Lower lobe of right lung (tissue), 2 donors: ENCODE data around the gene UGT1A5. TPM values are rescaled to one million over a fixed set of nuclear protein-coding genes. Genes with fewer than 3 reads are reported as not detected.

Experiments used
- ATAC-seq, 2 donors: fragments of 200-7000 bp; cut with Tn5 transposase; one replicate each; pipeline ENCODE4 v1.9.1; 2020 to 2022; ENCODE audit warnings: mild to moderate bottlenecking in 2 of 2, moderate library complexity in 2 of 2
- DNase-seq: peaks from one replicate; pipeline ENCODE4 v3.0.0-alpha.2; 2020
- H3K27ac ChIP-seq: fragments of 200-600 bp; one replicate; pipeline ENCODE4 v1.8.0; 2022
- H3K27me3 ChIP-seq: fragments of 200-600 bp; one replicate; pipeline ENCODE4 v1.8.0; 2022; ENCODE audit warnings: low read depth
- H3K36me3 ChIP-seq: fragments of 200-600 bp; one replicate; pipeline ENCODE4 v1.8.0; 2022; ENCODE audit warnings: mild to moderate bottlenecking
- H3K4me1 ChIP-seq: fragments of 200-600 bp; one replicate; pipeline ENCODE4 v1.8.0; 2022
- H3K4me3 ChIP-seq: fragments of 200-600 bp; one replicate; pipeline ENCODE4 v1.8.0; 2022; ENCODE audit warnings: mild to moderate bottlenecking
- H3K9me3 ChIP-seq: fragments of 200-600 bp; one replicate; pipeline ENCODE4 v1.8.0; 2022
- CTCF ChIP-seq: fragments of 200-600 bp; IDR thresholded peaks from one replicate; pipeline ENCODE4 v1.8.0; 2022; ENCODE audit warnings: antibody characterized with exemption, mild to moderate bottlenecking
- intact Hi-C: fragments of 100-400 bp; cut with DNase I; formaldehyde crosslinking; loops from one replicate; pipeline ENCODE4 v1.11.0; 2022
- total RNA-seq: library from RNA; stranded (reverse); fragmentation: NEBNext Ultra II Directional; extraction: Animal tissue kit (Norgen Biotek cat#: 25700); gene quantifications from one replicate; pipeline ENCODE4 v1.2.1, GENCODE V29; 2021
- donor health status: DM: no; HTN: yes; CAD: no; lungs with severe emphysema.

The UGT1A5 gene
- total RNA-seq, 1 donor from 2014 or later = 0.27 TPM

- TF ChIP-seq CTCF = no peak
- no peaks in the 10 kb centered on the region for H3K27me3 ChIP-seq
- H3K36me3 ChIP-seq = no peaks in the 10 kb centered on the region
- no peak overlapping the region for H3K4me3 ChIP-seq
- no peak for ATAC-seq
- intact Hi-C loops = no loop called here
- no peak overlapping the region for H3K27ac ChIP-seq
- H3K9me3 ChIP-seq = no peaks in the 10 kb centered on the region
- no peaks in the 10 kb centered on the region for H3K4me1 ChIP-seq
- no peak for DNase-seq
Measured at GRCh38 chr2:233798335-233799086, 85.8 kb downstream of the UGT1A5 start.

DNA sequence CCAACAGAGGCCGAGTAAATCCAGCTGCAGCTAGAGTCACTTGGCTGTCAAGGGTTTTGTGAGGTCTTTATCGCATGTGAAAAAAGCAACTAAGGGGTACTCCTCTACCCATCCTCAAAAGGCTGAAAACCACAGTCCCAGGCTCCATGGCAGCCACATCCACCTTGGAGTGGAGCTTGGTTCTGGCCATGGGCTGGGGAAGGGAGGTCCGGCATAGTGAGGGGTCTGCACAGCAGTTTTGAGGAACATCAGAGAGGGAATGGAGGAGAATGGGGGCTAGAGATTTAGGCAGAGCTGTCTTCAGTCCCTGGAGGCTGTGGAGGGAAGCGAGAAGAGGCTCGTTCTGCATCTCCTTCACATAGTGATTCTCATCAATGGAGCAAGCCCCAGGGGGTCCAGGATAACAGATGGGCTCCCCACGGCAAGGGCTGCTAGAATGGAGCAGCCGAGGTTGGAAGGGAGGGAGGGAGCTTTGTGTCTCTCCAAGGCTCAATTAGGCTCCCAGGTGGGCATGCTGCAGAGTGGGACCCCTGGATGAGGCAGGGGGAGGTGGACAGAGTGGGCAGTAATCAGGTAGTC, 86.5 kb downstream of the UGT1A5 start:
- no peak for ATAC-seq

GRCh38 chr2:233799716-233800115, 87.0 kb downstream of the UGT1A5 start:
- no peak overlapping the region for H3K27ac ChIP-seq
- no peak for TF ChIP-seq CTCF
- no peak for ATAC-seq
- intact Hi-C loops = no loop called here
- no peaks in the 10 kb centered on the region for H3K27me3 ChIP-seq
- no peak overlapping the region for H3K4me3 ChIP-seq
- DNase-seq = no peak
- no peaks in the 10 kb centered on the region for H3K36me3 ChIP-seq
- H3K9me3 ChIP-seq = no peaks in the 10 kb centered on the region
- H3K4me1 ChIP-seq = no peaks in the 10 kb centered on the region

More for the DNA sequence above, 86.5 kb downstream of the UGT1A5 start:
- H3K4me1 ChIP-seq = no peaks in the 10 kb centered on the region
- H3K36me3 ChIP-seq = no peaks in the 10 kb centered on the region
- no peaks in the 10 kb centered on the region for H3K27me3 ChIP-seq
- H3K9me3 ChIP-seq = no peaks in the 10 kb centered on the region
- intact Hi-C loops = no loop called here
- TF ChIP-seq CTCF = no peak
- H3K4me3 ChIP-seq = no peak overlapping the region
- H3K27ac ChIP-seq = no peak overlapping the region
- no peak for DNase-seq

GRCh38 chr2:233800208-233800607, 87.5 kb downstream of the UGT1A5 start:
- no peaks in the 10 kb centered on the region for H3K36me3 ChIP-seq
- no peaks in the 10 kb centered on the region for H3K9me3 ChIP-seq
- ATAC-seq (no peak), DNase-seq (no peak)
- no peaks in the 10 kb centered on the region for H3K4me1 ChIP-seq
- intact Hi-C loops = no loop called here
- H3K27ac ChIP-seq = no peak overlapping the region
- H3K27me3 ChIP-seq = no peaks in the 10 kb centered on the region
- H3K4me3 ChIP-seq = no peak overlapping the region
- TF ChIP-seq CTCF = no peak

GRCh38 chr2:233801357-233802131, 88.8 kb downstream of the UGT1A5 start:
- H3K27ac ChIP-seq = no peak overlapping the region
- intact Hi-C loops = no loop called here
- no peaks in the 10 kb centered on the region for H3K27me3 ChIP-seq
- no peaks in the 10 kb centered on the region for H3K9me3 ChIP-seq
- no peak for DNase-seq
- no peak for TF ChIP-seq CTCF
- no peaks in the 10 kb centered on the region for H3K36me3 ChIP-seq
- no peaks in the 10 kb centered on the region for H3K4me1 ChIP-seq
- no peak overlapping the region for H3K4me3 ChIP-seq
- no peak for ATAC-seq
